Measurements from ENCODE around the gene C10orf62.

The C10orf62 gene

DNA sequence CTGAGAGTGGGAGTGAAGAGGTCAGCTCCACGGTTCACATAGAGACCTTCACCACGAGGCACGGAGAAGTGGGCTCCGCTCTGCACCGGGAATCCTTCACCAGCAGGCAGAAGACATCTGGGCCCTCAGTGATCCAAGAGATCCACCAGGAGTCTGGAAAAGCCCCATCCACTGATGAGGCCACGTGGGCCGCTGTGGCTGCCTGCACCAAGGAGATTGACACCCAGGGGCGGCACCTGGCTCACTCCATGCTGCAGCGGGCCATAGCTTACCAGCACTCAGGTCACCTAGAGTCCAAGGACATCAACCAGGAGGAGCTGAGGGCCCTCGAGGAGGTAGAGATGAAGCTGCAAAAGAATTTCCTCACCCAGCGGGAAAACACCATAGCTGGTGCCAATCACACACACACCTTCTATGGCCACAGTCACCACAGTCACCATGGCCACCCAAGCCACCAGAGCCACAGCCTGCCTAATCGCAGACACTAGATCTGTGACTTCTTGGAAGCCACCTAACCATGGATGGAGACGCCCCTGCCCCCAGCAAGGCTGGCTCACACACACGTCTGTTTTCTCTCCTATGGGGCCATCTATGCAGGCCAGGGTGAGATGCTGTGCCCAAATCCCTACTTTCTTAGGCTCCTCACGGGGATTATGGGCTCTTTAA is 694 bp downstream of the C10orf62 start:
- H3K9ac ChIP-seq (ENCODE audit: low read depth, low read length) = no peak overlapping the region
- no peaks in the 10 kb centered on the region for H3K36me3 ChIP-seq (ENCODE audit: control insufficient read depth, insufficient read depth, low read length)
- no peak overlapping the region for H3K27ac ChIP-seq (ENCODE audit: low read depth, low read length)
- no peaks in the 10 kb centered on the region for H3K9me3 ChIP-seq (ENCODE audit: control insufficient read depth, insufficient read depth, low read length)
- H3K4me3 ChIP-seq (ENCODE audit: low read depth, low read length) = no peak overlapping the region
- H3K27me3 ChIP-seq (ENCODE audit: control insufficient read depth, insufficient read depth, low read length) = no peaks in the 10 kb centered on the region
- H3K4me1 ChIP-seq (ENCODE audit: control insufficient read depth, insufficient read depth, low read length) = no peaks in the 10 kb centered on the region

DNA sequence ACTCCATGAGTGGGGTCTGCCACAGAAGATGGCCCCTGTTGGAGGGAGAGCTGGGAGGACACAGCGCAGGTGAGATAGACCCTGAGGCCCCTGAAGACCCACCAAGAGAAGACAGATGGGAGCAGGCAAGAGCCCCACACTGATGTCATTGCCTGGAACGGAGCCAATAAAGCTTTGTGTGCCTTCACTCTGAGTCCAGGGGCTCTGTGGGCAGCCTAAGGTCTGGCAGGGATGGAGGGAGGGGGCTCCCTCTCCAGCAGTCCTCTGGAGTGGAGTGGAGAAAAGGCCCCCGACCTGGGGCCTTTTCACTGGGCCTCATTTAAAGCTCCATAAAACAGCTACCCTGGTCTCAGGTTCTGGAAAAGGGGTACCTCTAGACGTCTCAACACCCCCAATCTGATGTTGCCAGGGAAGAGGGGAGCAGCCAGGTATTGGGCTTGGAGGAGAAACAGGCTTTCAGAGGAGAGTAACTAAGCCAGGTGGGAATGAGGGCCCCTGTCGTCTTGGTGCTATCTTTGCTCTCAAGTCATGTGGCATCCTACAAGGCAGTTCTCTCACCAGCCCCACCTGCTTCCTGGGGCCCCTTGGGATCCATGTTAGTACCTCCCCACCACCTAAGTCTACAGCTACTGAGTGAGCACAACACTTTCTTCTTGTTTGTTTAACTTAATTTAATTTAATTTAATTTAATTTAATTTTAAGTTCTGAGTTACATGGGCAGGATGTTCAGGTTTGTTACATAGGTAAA is 1.4 kb downstream of the C10orf62 start:
- Histone ChIP-seq H3K9ac (ENCODE audit: low read depth, low read length) (no peak overlapping the region), H3K4me3 (ENCODE audit: low read depth, low read length) (no peak overlapping the region), H3K9me3 (ENCODE audit: control insufficient read depth, insufficient read depth, low read length) (no peaks in the 10 kb centered on the region), H3K4me1 (ENCODE audit: control insufficient read depth, insufficient read depth, low read length) (no peaks in the 10 kb centered on the region), H3K27ac (ENCODE audit: low read depth, low read length) (no peak overlapping the region), H3K27me3 (ENCODE audit: control insufficient read depth, insufficient read depth, low read length) (no peaks in the 10 kb centered on the region), H3K36me3 (ENCODE audit: control insufficient read depth, insufficient read depth, low read length) (no peaks in the 10 kb centered on the region)

DNA sequence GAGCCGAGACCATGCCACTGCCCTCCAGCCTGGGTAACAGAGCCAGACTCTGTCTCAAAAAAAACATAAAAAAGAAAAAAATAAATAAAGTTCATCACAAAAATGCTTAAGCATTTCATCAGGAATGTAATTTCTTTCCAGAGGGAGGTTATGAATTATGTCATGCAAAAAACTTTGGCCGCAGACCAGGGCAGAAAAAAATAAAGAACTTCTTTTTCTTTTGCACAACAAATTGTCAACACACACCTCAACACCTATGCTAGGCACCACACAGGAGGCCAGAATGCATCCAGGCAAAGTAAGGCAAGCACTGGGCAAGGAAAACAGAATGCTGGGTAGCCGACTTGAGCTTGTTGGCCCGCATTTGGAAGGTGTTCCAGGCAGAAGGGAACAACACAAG is 3.9 kb downstream of the C10orf62 start:
- H3K27ac ChIP-seq (ENCODE audit: low read depth, low read length) = no peak overlapping the region
- no peaks in the 10 kb centered on the region for H3K36me3 ChIP-seq (ENCODE audit: control insufficient read depth, insufficient read depth, low read length)
- no peak overlapping the region for H3K4me3 ChIP-seq (ENCODE audit: low read depth, low read length)
- no peaks in the 10 kb centered on the region for H3K27me3 ChIP-seq (ENCODE audit: control insufficient read depth, insufficient read depth, low read length)
- no peak overlapping the region for H3K9ac ChIP-seq (ENCODE audit: low read depth, low read length)
- H3K9me3 ChIP-seq (ENCODE audit: control insufficient read depth, insufficient read depth, low read length) = no peaks in the 10 kb centered on the region
- no peaks in the 10 kb centered on the region for H3K4me1 ChIP-seq (ENCODE audit: control insufficient read depth, insufficient read depth, low read length)

DNA sequence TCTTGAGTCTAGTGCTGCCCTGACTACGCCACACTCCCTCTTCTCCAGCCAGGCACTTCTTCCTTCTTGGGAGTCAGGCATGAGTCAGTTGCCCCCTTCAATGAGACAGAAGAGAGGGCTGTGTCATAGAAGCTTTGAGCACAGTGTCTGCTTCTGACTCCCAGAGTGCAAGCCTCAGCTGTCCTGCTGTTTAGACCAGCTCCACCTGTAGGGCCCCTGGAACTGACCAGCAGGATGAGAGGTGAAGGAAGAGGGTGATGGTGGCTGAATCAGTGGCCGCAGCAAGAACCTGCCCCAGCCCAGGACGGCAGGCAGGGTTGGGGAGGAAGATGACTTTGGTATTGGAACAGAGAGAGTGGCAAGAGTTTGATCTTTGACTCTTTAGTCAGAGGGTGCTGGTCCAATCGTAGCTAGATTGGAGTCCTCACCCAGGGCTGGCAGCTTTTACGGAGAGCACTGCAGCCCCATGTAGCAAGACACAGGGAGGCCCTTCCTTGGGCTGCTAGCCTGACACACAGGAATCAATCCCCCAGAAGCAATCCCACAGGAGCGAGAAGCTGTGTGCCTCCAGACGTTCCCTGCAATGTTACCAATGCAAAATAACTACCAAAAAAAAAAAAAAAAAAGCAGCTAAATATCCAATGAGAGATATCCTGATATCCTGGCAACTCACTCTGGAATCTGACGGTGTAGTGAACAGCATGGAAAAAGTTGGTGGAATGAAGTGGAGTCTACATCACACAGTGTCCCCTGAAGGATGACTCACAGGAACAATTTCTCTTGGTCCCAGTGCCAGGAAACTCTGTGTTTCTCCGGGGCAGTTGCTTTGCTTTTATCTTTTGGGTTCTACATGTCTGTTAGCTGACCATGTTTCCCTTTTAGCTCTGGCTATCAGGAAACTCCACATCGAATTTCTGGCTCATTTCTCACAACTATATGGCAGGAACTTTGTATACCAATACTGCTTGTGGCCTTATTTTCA is 6.9 kb downstream of the C10orf62 start:
- Histone ChIP-seq H3K9ac (ENCODE audit: low read depth, low read length) (no peak overlapping the region), H3K4me1 (ENCODE audit: control insufficient read depth, insufficient read depth, low read length) (no peaks in the 10 kb centered on the region), H3K27me3 (ENCODE audit: control insufficient read depth, insufficient read depth, low read length) (no peaks in the 10 kb centered on the region), H3K36me3 (ENCODE audit: control insufficient read depth, insufficient read depth, low read length) (no peaks in the 10 kb centered on the region), H3K4me3 (ENCODE audit: low read depth, low read length) (no peak overlapping the region), H3K27ac (ENCODE audit: low read depth, low read length) (no peak overlapping the region), H3K9me3 (ENCODE audit: control insufficient read depth, insufficient read depth, low read length) (no peaks in the 10 kb centered on the region)

DNA sequence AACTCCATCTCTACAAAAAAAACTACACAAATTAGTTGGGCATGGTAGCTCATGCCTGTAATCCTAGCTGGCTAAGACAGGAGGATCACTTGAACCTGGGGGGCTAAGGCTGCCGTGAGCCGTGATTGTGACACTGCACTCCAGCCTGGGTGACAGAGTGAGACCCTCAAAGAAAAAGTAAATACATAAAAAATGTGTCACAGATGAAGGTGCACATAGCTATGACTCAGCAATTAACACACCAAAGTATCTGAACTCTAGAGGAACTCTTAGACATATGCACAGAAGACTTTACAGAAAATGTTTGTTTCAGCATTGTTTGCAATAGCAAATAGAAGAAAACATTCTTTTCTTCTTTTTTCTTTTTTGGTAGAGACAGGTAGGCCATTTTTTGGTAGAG is 8.3 kb downstream of the C10orf62 start:
- H3K36me3 ChIP-seq (ENCODE audit: control insufficient read depth, insufficient read depth, low read length) = no peaks in the 10 kb centered on the region
- no peak overlapping the region for H3K27ac ChIP-seq (ENCODE audit: low read depth, low read length)
- no peaks in the 10 kb centered on the region for H3K27me3 ChIP-seq (ENCODE audit: control insufficient read depth, insufficient read depth, low read length)
- no peak overlapping the region for H3K4me3 ChIP-seq (ENCODE audit: low read depth, low read length)
- no peaks in the 10 kb centered on the region for H3K4me1 ChIP-seq (ENCODE audit: control insufficient read depth, insufficient read depth, low read length)
- H3K9ac ChIP-seq (ENCODE audit: low read depth, low read length) = no peak overlapping the region
- H3K9me3 ChIP-seq (ENCODE audit: control insufficient read depth, insufficient read depth, low read length) = no peaks in the 10 kb centered on the region

DNA sequence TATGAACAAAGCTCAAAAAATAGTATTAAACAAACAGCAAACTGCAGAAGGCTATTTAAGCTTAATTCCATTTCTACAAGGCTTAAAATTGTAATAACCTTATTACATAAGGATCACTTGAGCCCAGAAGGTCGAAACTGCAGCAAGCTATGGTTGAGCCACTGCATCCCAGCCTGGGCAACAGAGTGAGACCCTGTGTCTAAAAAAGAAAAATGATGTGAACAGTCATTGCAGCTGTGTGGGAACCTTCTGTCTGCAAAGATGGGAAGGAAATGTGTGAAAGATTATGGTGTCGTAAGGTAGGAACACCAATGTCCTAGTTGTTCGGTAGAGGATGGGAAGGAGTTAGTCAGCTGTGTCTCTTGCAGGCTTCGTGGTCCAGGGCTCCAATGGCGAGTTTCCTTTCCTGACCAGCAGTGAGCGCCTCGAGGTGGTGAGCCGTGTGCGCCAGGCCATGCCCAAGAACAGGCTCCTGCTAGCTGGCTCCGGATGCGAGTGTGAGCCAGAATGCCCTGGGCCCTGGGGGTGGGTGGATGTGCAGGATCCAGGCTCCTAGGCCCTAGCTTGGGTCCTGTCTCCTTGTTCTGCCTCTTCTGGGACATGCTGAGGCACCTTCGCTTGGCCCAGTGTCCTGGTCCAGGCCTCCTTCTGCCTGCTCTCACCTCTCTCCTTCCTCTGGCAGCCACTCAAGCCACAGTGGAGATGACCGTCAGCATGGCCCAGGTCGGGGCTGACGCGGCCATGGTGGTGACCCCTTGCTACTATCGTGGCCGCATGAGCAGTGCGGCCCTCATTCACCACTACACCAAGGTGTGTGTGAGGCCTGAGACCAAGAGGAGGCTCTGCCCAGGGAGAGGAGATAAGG is 9.1 kb downstream of the C10orf62 start:
- H3K4me1 ChIP-seq (ENCODE audit: control insufficient read depth, insufficient read depth, low read length) = no peaks in the 10 kb centered on the region
- no peaks in the 10 kb centered on the region for H3K36me3 ChIP-seq (ENCODE audit: control insufficient read depth, insufficient read depth, low read length)
- no peak overlapping the region for H3K9ac ChIP-seq (ENCODE audit: low read depth, low read length)
- H3K27me3 ChIP-seq (ENCODE audit: control insufficient read depth, insufficient read depth, low read length) = no peaks in the 10 kb centered on the region
- no peak overlapping the region for H3K27ac ChIP-seq (ENCODE audit: low read depth, low read length)
- H3K9me3 ChIP-seq (ENCODE audit: control insufficient read depth, insufficient read depth, low read length) = no peaks in the 10 kb centered on the region
- no peak overlapping the region for H3K4me3 ChIP-seq (ENCODE audit: low read depth, low read length)

DNA sequence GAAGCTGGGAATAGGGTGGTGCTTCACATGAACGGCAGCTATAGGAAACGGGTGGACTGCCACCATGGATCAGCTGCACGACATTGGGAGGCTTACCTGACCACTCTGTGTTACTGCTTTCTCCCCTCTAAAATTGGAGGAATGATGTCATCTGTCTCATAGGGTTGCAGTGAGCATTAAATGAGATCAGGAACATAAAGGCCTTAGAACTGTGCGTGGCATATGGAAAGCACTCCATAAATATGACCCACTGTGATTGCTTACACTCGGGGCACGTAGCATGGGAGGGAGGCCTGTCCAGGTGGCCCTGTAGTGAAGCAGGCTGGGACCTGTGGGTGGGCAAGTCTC is 9.7 kb downstream of the C10orf62 start:
- no peaks in the 10 kb centered on the region for H3K27me3 ChIP-seq (ENCODE audit: control insufficient read depth, insufficient read depth, low read length)
- no peaks in the 10 kb centered on the region for H3K4me1 ChIP-seq (ENCODE audit: control insufficient read depth, insufficient read depth, low read length)
- H3K9ac ChIP-seq (ENCODE audit: low read depth, low read length) = no peak overlapping the region
- no peak overlapping the region for H3K4me3 ChIP-seq (ENCODE audit: low read depth, low read length)
- no peaks in the 10 kb centered on the region for H3K36me3 ChIP-seq (ENCODE audit: control insufficient read depth, insufficient read depth, low read length)
- H3K9me3 ChIP-seq (ENCODE audit: control insufficient read depth, insufficient read depth, low read length) = no peaks in the 10 kb centered on the region
- H3K27ac ChIP-seq (ENCODE audit: low read depth, low read length) = no peak overlapping the region

DNA sequence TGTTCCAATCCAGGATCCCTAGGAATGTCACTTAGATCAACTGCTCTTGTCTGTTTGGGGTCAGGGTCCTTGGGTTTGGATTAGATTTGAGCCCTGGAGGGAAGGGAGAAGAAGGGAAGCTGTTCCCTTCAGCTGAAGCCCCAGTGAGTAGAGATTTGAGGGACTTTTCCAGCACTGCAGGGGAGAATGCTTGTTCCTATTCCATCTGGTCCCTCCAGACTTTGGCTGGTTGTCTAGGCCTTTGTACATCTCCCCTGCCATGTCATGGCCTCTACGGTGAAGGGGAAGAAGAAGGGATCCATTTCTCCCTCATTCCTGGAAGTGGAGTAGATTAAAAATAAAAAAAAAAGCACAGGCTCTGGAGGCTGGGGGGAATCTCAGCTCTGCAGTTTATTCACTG is 11.1 kb downstream of the C10orf62 start:
- H3K36me3 ChIP-seq (ENCODE audit: control insufficient read depth, insufficient read depth, low read length) = no peaks in the 10 kb centered on the region
- H3K9me3 ChIP-seq (ENCODE audit: control insufficient read depth, insufficient read depth, low read length) = no peaks in the 10 kb centered on the region
- no peaks in the 10 kb centered on the region for H3K27me3 ChIP-seq (ENCODE audit: control insufficient read depth, insufficient read depth, low read length)
- H3K9ac ChIP-seq (ENCODE audit: low read depth, low read length) = no peak overlapping the region
- H3K27ac ChIP-seq (ENCODE audit: low read depth, low read length) = no peak overlapping the region
- H3K4me1 ChIP-seq (ENCODE audit: control insufficient read depth, insufficient read depth, low read length) = no peaks in the 10 kb centered on the region
- H3K4me3 ChIP-seq (ENCODE audit: low read depth, low read length) = no peak overlapping the region

DNA sequence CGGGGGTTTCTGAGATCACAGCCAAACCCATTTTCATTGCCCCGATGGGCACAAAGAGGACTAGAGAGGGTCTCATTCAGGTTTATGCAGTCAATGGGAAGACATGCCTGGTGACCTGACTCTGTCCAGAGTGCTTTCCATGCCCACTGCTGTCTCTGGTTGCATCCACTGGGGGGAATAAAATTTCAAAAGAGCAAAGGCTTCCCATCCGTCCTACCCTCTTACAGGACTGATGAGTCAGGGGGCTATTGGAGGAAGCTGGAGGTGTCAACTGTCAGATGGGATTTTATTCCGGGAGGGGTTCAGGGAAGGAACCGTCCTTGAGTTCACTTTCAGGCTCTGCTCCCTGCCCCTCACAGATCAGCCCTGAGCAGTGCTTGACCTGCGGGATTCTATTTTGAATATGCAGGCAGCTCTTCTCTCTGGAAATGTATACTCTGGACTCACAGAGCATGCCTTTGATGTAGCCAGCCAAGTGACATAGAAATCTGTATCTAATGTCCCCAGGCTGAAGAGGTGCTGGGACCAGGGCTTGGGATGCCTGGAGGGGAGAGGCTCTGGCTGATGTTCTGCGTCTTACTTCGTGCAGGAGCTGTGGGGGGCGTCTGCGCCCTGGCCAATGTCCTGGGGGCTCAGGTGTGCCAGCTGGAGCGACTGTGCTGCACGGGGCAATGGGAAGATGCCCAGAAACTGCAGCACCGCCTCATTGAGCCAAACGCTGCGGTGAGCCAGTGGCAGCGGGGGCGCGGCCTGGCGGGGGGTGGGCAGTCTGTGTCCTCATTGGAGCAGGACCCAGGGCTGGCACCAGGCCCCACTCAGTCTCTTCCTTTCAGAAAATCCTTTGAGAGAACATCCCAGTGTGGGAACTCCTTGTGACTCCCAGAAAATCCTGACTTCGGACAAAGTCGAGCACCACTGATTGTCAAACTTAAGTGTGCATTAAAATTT is 12.0 kb downstream of the C10orf62 start:
- no peak overlapping the region for H3K4me3 ChIP-seq (ENCODE audit: low read depth, low read length)
- no peaks in the 10 kb centered on the region for H3K27me3 ChIP-seq (ENCODE audit: control insufficient read depth, insufficient read depth, low read length)
- no peak overlapping the region for H3K9ac ChIP-seq (ENCODE audit: low read depth, low read length)
- no peaks in the 10 kb centered on the region for H3K36me3 ChIP-seq (ENCODE audit: control insufficient read depth, insufficient read depth, low read length)
- H3K27ac ChIP-seq (ENCODE audit: low read depth, low read length) = no peak overlapping the region
- no peaks in the 10 kb centered on the region for H3K4me1 ChIP-seq (ENCODE audit: control insufficient read depth, insufficient read depth, low read length)
- H3K9me3 ChIP-seq (ENCODE audit: control insufficient read depth, insufficient read depth, low read length) = no peaks in the 10 kb centered on the region

All from HUES48 (cell line).